ENCODE results near the gene GCNA.

DNA sequence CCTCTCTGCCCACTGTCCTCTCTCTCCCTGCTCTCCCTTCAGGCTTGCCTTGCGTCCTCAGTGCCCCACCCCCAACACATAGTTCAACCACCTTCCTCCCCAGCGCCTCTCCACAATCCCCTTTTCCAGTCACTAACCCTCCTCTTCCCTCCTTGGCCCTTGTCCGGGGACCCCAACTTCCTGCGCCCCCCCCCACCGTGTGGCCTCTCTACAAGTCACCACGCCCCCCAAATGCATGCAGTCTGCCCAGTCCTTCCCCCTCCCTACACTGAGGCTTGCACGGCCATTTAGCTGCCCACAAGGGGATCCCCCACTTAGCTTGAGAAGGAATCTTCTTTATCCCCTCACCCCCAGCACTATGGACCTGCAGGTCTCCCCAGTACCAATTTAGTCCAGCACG is 39.5 kb downstream of the GCNA start:
- TF ChIP-seq, protein P1, sequence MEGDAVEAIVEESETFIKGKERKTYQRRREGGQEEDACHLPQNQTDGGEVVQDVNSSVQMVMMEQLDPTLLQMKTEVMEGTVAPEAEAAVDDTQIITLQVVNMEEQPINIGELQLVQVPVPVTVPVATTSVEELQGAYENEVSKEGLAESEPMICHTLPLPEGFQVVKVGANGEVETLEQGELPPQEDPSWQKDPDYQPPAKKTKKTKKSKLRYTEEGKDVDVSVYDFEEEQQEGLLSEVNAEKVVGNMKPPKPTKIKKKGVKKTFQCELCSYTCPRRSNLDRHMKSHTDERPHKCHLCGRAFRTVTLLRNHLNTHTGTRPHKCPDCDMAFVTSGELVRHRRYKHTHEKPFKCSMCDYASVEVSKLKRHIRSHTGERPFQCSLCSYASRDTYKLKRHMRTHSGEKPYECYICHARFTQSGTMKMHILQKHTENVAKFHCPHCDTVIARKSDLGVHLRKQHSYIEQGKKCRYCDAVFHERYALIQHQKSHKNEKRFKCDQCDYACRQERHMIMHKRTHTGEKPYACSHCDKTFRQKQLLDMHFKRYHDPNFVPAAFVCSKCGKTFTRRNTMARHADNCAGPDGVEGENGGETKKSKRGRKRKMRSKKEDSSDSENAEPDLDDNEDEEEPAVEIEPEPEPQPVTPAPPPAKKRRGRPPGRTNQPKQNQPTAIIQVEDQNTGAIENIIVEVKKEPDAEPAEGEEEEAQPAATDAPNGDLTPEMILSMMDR (optimal IDR thresholded peaks at IDR 0.05 in 1 of 3, IDR thresholded peaks at IDR 0.05 in 1 of 3, conservative IDR thresholded peaks at IDR 0.05 in 1 of 3; ENCODE audit: extremely low read depth in 1 of 3, insufficient read depth in 2 of 3, low read length in 3 of 3) = no peak
- TF ChIP-seq EZH2 (IDR thresholded peaks at IDR 0.05; ENCODE audit: low read length) = no peak

Data from keratinocyte (primary cell).